H1 (cell line): ENCODE results near the gene CCNYL1. TPM values are rescaled to one million over a fixed set of nuclear protein-coding genes. Genes with fewer than 3 reads are reported as not detected.
A peak's percentile ranks its signal among the peaks of the same experiment; 100 is the strongest.

Source experiments
- CTCF ChIA-PET: fragments of 300-600 bp; sonication (Branson Sonifier 250); formaldehyde crosslinking; loops from one replicate; lab custom pipeline; 2021; ENCODE audit not compliant: partially characterized antibody; lab: Charles Lee
- POLR2A ChIA-PET: fragments of 300-600 bp; sonication (Branson Sonifier 250); formaldehyde crosslinking; loops from one replicate; lab custom pipeline; 2021; ENCODE audit warnings: inconsistent platforms; ENCODE audit not compliant: partially characterized antibody; lab: Charles Lee
- DNase-seq, 2 experiments: peaks; one replicate each; pipeline versions ENCODE4 v3.0.0 to v3.0.0-alpha.2; 2010 to 2022; ENCODE audit warnings: low spot score in 2 of 2, low read depth in 1 of 2, mixed read lengths in 1 of 2
- FAIRE-seq: peaks from 2 replicates; lab custom pipeline; 2011; peaks lifted over from hg19 to GRCh38; lab: Jason Lieb, UNC
- H2AFZ ChIP-seq: 2 replicates; pipeline ENCODE4 v1.8.1; 2012; ENCODE audit warnings: low read length, inconsistent platforms
- H2AK5ac ChIP-seq: 2 replicates; pipeline ENCODE4 v1.6.1; 2013; ENCODE audit warnings: low read depth, low read length
- H2BK120ac ChIP-seq: replicated peaks from 2 replicates; pipeline ENCODE3; 2013; ENCODE audit warnings: low read depth, low read length, inconsistent platforms
- H2BK12ac ChIP-seq: 2 replicates; pipeline ENCODE4 v1.6.1; 2013; ENCODE audit warnings: low read depth, low read length
- H2BK15ac ChIP-seq: 2 replicates; pipeline ENCODE4 v1.6.1; 2013; ENCODE audit warnings: low read length
- H2BK20ac ChIP-seq: 2 replicates; pipeline ENCODE4 v1.6.1; 2013; ENCODE audit warnings: low read length
- H2BK5ac ChIP-seq: 2 replicates; pipeline ENCODE4 v1.6.1; 2013; ENCODE audit warnings: low read depth, low read length
- H3K14ac ChIP-seq: 2 replicates; pipeline ENCODE4 v1.6.1; 2013; ENCODE audit warnings: inconsistent platforms; ENCODE audit not compliant: insufficient read length
- H3K18ac ChIP-seq: 2 replicates; pipeline ENCODE4 v1.6.1; 2013; ENCODE audit warnings: low read length; ENCODE audit errors: extremely low read depth
- H3K23ac ChIP-seq: 2 replicates; pipeline ENCODE4 v1.6.1; 2013; ENCODE audit warnings: inconsistent platforms; ENCODE audit not compliant: insufficient read length
- H3K23me2 ChIP-seq: 2 replicates; pipeline ENCODE4 v1.6.1; 2013; ENCODE audit warnings: low read depth, low read length
- H3K27ac ChIP-seq: 2 replicates; pipeline ENCODE4 v1.6.1; 2011; ENCODE audit warnings: low read depth, low read length, inconsistent platforms
- H3K27me3 ChIP-seq, 4 experiments: replicated peaks in 1 of 4; 1 replicate in 1 of 4; 2 replicates in 3 of 4; pipeline versions ENCODE4 v1.6.1 to v1.8.1; 2011 to 2013; ENCODE audit warnings: low read length in 3 of 4, mild to moderate bottlenecking in 3 of 4, inconsistent platforms in 2 of 4, mixed read lengths in 2 of 4, moderate library complexity in 1 of 4; ENCODE audit not compliant: control insufficient read depth in 3 of 4, insufficient read depth in 3 of 4; ENCODE audit errors: extremely low read depth in 1 of 4
- H3K36me3 ChIP-seq, 4 experiments: 2 replicates each; pipeline versions ENCODE4 v1.6.1 to v1.8.1; 2011 to 2013; ENCODE audit warnings: mild to moderate bottlenecking in 4 of 4, low read length in 3 of 4, moderate library complexity in 2 of 4, control low read depth in 1 of 4, inconsistent platforms in 1 of 4; ENCODE audit not compliant: insufficient read depth in 4 of 4, control insufficient read depth in 2 of 4
- H3K4ac ChIP-seq: replicated peaks from 2 replicates; pipeline ENCODE3; 2013; ENCODE audit warnings: low read length, low read depth, mixed read lengths, inconsistent platforms; ENCODE audit not compliant: insufficient read length
- H3K4me1 ChIP-seq, 4 experiments: replicated peaks in 1 of 4; 1 replicate in 1 of 4; 2 replicates in 3 of 4; pipeline versions ENCODE4 v1.6.1 to v1.8.1; 2011 to 2013; ENCODE audit warnings: low read length in 3 of 4, inconsistent platforms in 2 of 4, mixed read lengths in 1 of 4; ENCODE audit not compliant: insufficient read depth in 4 of 4, control insufficient read depth in 3 of 4
- H3K4me2 ChIP-seq, 2 experiments: 2 replicates each; pipeline versions ENCODE4 v1.6.1 to v1.8.1; 2011 to 2013; ENCODE audit warnings: low read depth in 2 of 2, low read length in 2 of 2, control low read depth in 1 of 2, inconsistent platforms in 1 of 2, mild to moderate bottlenecking in 1 of 2; ENCODE audit not compliant: insufficient read depth in 1 of 2
- H3K4me3 ChIP-seq, 4 experiments: fragments of 200-600, 300-600 bp in 1 of 4; sonication (generic), shearing (Covaris generic), sonication (Bioruptor Twin) in 1 of 4; 2 replicates each; pipeline versions ENCODE4 v1.5.1 to v1.8.1; 2011 to 2016; ENCODE audit warnings: low read length in 4 of 4, low read depth in 3 of 4, control low read depth in 2 of 4, inconsistent platforms in 2 of 4, mild to moderate bottlenecking in 2 of 4, mixed read lengths in 1 of 4, moderate library complexity in 1 of 4; ENCODE audit not compliant: insufficient read depth in 2 of 4; ENCODE audit errors: extremely low read depth in 1 of 4
- H3K56ac ChIP-seq: replicated peaks from 2 replicates; pipeline ENCODE3; 2013; ENCODE audit warnings: low read depth, mild to moderate bottlenecking, mixed read lengths, low read length, inconsistent platforms; ENCODE audit not compliant: insufficient read length
- H3K79me1 ChIP-seq: 2 replicates; pipeline ENCODE4 v1.6.1; 2013; ENCODE audit warnings: low read depth, low read length, control low read depth
- H3K79me2 ChIP-seq, 2 experiments: 2 replicates each; pipeline versions ENCODE4 v1.6.1 to v1.8.1; 2012 to 2013; ENCODE audit warnings: low read length in 2 of 2, mild to moderate bottlenecking in 2 of 2, inconsistent platforms in 1 of 2; ENCODE audit not compliant: insufficient read depth in 2 of 2, control insufficient read depth in 1 of 2
- H3K9ac ChIP-seq, 4 experiments: replicated peaks in 1 of 4; 1 replicate in 1 of 4; 2 replicates in 3 of 4; pipeline versions ENCODE4 v1.6.1 to v1.8.1; 2011 to 2013; ENCODE audit warnings: low read depth in 3 of 4, low read length in 3 of 4, control low read depth in 2 of 4, mild to moderate bottlenecking in 2 of 4, moderate library complexity in 2 of 4, inconsistent platforms in 1 of 4; ENCODE audit errors: extremely low read depth in 1 of 4
- H3K9me3 ChIP-seq, 2 experiments: 2 replicates each; pipeline versions ENCODE4 v1.6.1 to v1.8.1; 2012 to 2013; ENCODE audit warnings: mild to moderate bottlenecking in 2 of 2, moderate library complexity in 2 of 2, control low read depth in 1 of 2, inconsistent platforms in 1 of 2, low read depth in 1 of 2, low read length in 1 of 2, mixed read lengths in 1 of 2; ENCODE audit not compliant: insufficient read depth in 2 of 2
- H4K20me1 ChIP-seq, 2 experiments: replicated peaks in 1 of 2; 2 replicates each; pipeline versions ENCODE3 to v1.8.1; 2011 to 2013; ENCODE audit warnings: inconsistent platforms in 2 of 2, low read length in 2 of 2, mild to moderate bottlenecking in 1 of 2; ENCODE audit not compliant: insufficient read depth in 2 of 2, control insufficient read depth in 1 of 2
- H4K5ac ChIP-seq: 2 replicates; pipeline ENCODE4 v1.6.1; 2013; ENCODE audit warnings: low read length, low read depth, mixed read lengths, inconsistent platforms; ENCODE audit not compliant: insufficient read length
- H4K8ac ChIP-seq: 2 replicates; pipeline ENCODE4 v1.8.0; 2013; ENCODE audit warnings: mild to moderate bottlenecking, moderate library complexity, low read length, inconsistent platforms; ENCODE audit not compliant: insufficient read depth; ENCODE audit errors: extremely low read depth
- H4K91ac ChIP-seq: replicated peaks from 2 replicates; pipeline ENCODE3; 2013; ENCODE audit warnings: low read length, mixed read lengths, inconsistent platforms; ENCODE audit not compliant: insufficient read length
- ASH2L ChIP-seq: fragments of 200-600, 300-600 bp; sonication (generic); IDR thresholded peaks from one replicate; pipeline ENCODE4 v1.7.1; 2017; ENCODE audit warnings: low read length
- EZH2 ChIP-seq: fragments of 200-600 bp; sonication (generic); IDR thresholded peaks from 2 replicates; pipeline ENCODE4 v1.7.1; 2012; ENCODE audit warnings: low read depth, mild to moderate bottlenecking, moderate library complexity, low read length, inconsistent platforms; ENCODE audit not compliant: severe bottlenecking
- PHF8 ChIP-seq: fragments of 200-600 bp; sonication (generic); conservative IDR thresholded peaks from 2 replicates; pipeline ENCODE4 v1.7.1; 2012; ENCODE audit warnings: low read depth, mild to moderate bottlenecking, inconsistent platforms, low read length, moderate library complexity
- SIN3A ChIP-seq, 2 experiments: IDR thresholded peaks in 1 of 2; conservative IDR thresholded peaks in 1 of 2; 2 replicates each; pipeline ENCODE4 v1.6.1; 2011 to 2012; ENCODE audit warnings: low read length in 2 of 2, improper control_type of control experiment in 1 of 2, low read depth in 1 of 2, mild to moderate bottlenecking in 1 of 2
- SP4 ChIP-seq: IDR thresholded peaks from 2 replicates; pipeline ENCODE4 v1.6.1; 2012; ENCODE audit warnings: low read length, inconsistent platforms
- WGBS, 2 experiments: shearing (Covaris generic) in 1 of 2; methylation state at CpG; one replicate each; pipeline versions ENCODE4 v1.1.6 to v1.1.7; 2013 to 2015; ENCODE audit warnings: low lambda C conversion rate in 2 of 2, mixed read lengths in 2 of 2, inconsistent platforms in 1 of 2, low coverage in 1 of 2, missing lambda C conversion rate in 1 of 2; ENCODE audit not compliant: insufficient replicate concordance in 2 of 2, insufficient coverage in 1 of 2, insufficient read length in 1 of 2; ENCODE audit errors: extremely low coverage in 1 of 2, missing lambda C conversion rate in 1 of 2; 5-methylcytosine and 5-hydroxymethylcytosine counted together
- polyA plus RNA-seq, 7 experiments: library from polyadenylated mRNA; depleted of rRNA in 3 of 7; stranded (reverse) in 5 of 7; unstranded in 2 of 7; fragments of >200 nt in 5 of 7; fragments of 200-250 nt in 2 of 7; gene quantifications; 1 replicate in 5 of 7; 2 replicates in 1 of 7; 4 replicates in 1 of 7; pipeline versions ENCODE4 v1.2.1 to v1.2.3, GENCODE V29; 2011 to 2013; ENCODE audit warnings: missing spikeins in 2 of 7, mixed read lengths in 2 of 7
- total RNA-seq: library from RNA; stranded (reverse); fragmentation: NEBNext Ultra II Directional; extraction: Animal tissue kit (Norgen Biotek cat#: 25700); gene quantifications from 2 replicates; pipeline ENCODE4 v1.2.1, GENCODE V29; 2021

The CCNYL1 gene
- total and polyA plus RNA-seq, 2 of the 8 experiments (the other 6 are each of a cell fraction or from before 2014, with no cell fraction given), result 13.3 to 35.4 TPM

DNA sequence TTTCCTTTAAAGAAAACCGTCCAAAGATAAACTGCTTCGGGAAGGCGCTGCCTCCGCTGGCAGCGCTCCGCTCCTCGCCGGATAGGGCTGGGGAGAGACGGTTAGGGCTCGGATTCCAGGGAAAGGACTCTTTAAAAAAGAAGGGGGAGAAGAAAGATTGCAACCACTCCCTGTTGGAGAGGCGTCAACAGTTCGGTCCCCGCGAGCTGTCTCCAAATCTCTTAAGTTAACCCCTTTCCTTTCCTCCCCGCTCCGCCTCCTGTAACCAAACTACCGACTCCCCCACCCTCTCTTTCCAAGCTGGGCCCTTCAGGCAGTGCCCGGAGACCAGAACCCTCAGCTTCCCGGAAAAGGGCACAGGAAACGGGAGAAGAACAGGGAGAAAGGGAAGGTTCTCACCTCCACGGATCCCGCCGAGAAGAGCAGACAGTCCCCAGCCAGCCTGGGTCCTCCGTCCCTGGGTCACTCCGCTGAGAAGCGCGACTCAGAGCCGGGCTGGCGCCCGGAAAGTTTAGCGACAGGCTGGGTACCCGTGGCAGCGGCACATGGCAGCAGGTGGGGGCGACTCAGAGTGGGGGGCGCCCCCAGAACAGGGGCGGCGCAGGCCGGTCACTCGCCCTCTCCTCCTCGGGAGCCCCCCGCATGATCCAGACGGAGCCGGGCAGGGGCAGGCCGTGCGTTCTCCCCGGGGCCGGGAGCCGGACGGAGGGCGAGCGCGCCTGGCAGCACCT is 57.6 kb downstream of the CCNYL1 start:
- H2AK5ac ChIP-seq, result no peak overlapping the region
- peaks cover 32% of the 10 kb centered on the region for H3K23me2 ChIP-seq
- no peak overlapping the region for H2AFZ ChIP-seq
- H3K27me3 ChIP-seq, result peaks cover 0 to 4% (median 1%) of the 10 kb centered on the region in 4 experiments; a peak in 1 of 7 replicates
- POLR2A ChIA-PET, result interaction anchor here (0.6 to 1.8 kb wide), 16 partner anchors 9 to 271 kb away, joined by 3 to 9 read pairs (median 4); partner anchors contain the start of genes CCNYL1 and METTL21A
- peaks cover 26 to 51% of the 10 kb centered on the region in 2 experiments for H3K79me2 ChIP-seq
- DNase-seq, result peak in 1 of 2 experiments; percentile 62
- H3K14ac ChIP-seq, result peak overlapping the region; percentile 4
- peak overlapping the region; percentile 0 for H3K4ac ChIP-seq
- H3K4me3 ChIP-seq, result peak overlapping the region; percentile 84 to 96 (median 86)
- H3K9ac ChIP-seq, result peak overlapping the region; percentile 59 to 84 (median 68)
- no peaks in the 10 kb centered on the region for H3K9me3 ChIP-seq
- peak overlapping the region; percentile 73; the same call in 1 of the 2 replicates for H2BK5ac ChIP-seq
- H3K56ac ChIP-seq, result peak overlapping the region; percentile 24
- peak overlapping the region; percentile 88; the same call in 1 of the 2 replicates for H4K8ac ChIP-seq
- no peak for FAIRE-seq
- H3K36me3 ChIP-seq, result peaks cover 2 to 42% (median 12%) of the 10 kb centered on the region in 4 experiments; a peak in 6 of 8 replicates
- peak overlapping the region; percentile 86 to 90 for H3K4me2 ChIP-seq
- 2% methylated on average over 31 of the region's 52 CpGs; no CpG with 5 or more reads in 1 of the 2 experiments for WGBS, 2 experiments
- H3K4me1 ChIP-seq, result peaks cover 0 to 40% (median 30%) of the 10 kb centered on the region in 4 experiments; a peak in 6 of 7 replicates
- H4K5ac ChIP-seq, result peak overlapping the region; percentile 8
- H3K18ac ChIP-seq, result peak overlapping the region; percentile 91
- CTCF ChIA-PET, result interaction anchor here (0.6 to 5.5 kb wide), 11 partner anchors 18 to 272 kb away, joined by 3 to 68 read pairs (median 4); no protein-coding TSS in a partner anchor
- no peak overlapping the region for H2BK20ac ChIP-seq
- peak overlapping the region; percentile 50; the same call in 1 of the 2 replicates for H2BK12ac ChIP-seq
- H3K27ac ChIP-seq, result no peak overlapping the region
- no peak overlapping the region for H3K23ac ChIP-seq
- H2BK120ac ChIP-seq, result no peak overlapping the region
- no peak for TF ChIP-seq EZH2
- no peak for TF ChIP-seq SP4
- 0 out of 2 replicates have a peak, but pooled peaks have one; percentile 9 for TF ChIP-seq PHF8
- peak in 1 of 2 experiments; percentile 49; a peak in 1 of 4 replicates for TF ChIP-seq SIN3A (conservative IDR thresholded peaks at IDR 0.05 in 1 of 2, IDR thresholded peaks at IDR 0.05 in 1 of 2; ENCODE audit: low read depth in 1 of 2, low read length in 2 of 2)
- no peak for TF ChIP-seq ASH2L
- H3K79me1 ChIP-seq, result peaks cover 6% of the 10 kb centered on the region
- no peak overlapping the region for H2BK15ac ChIP-seq
- no peak overlapping the region for H4K91ac ChIP-seq
- H4K20me1 ChIP-seq, result peaks cover 10 to 13% of the 10 kb centered on the region in 2 experiments
